ENCODE data around the gene GRM1.
A peak's percentile ranks its signal among the peaks of the same experiment; 100 is the strongest.

The GRM1 gene

DNA sequence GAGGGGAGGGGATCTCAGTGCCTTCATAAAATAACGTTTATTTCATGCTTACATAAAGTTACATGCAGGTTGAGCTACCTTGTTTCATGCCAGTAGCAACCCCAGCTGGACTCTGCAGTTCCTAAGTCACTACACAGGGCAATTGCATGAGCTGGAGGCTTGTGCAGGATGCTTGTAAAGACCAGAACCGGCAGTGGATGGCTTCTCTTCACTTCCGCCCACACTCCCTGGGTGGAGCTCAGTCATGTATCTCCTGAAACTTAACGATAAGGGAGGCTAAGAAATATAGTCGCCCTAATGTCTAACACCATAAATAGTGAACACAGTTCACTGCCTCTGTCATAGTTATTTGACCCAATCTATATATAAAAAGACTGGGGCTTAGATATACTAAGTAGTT is 415.3 kb downstream of the GRM1 start:
- DNase-seq, result peak; percentile 25 to 33

GRCh38 chr6:146445233-146445632 is 416.4 kb downstream of the GRM1 start:
- no peak for DNase-seq

More for the DNA sequence above, 415.3 kb downstream of the GRM1 start:
- TF ChIP-seq POLR2A (IDR thresholded peaks at IDR 0.05; ENCODE audit: low read length), result no peak

DNA sequence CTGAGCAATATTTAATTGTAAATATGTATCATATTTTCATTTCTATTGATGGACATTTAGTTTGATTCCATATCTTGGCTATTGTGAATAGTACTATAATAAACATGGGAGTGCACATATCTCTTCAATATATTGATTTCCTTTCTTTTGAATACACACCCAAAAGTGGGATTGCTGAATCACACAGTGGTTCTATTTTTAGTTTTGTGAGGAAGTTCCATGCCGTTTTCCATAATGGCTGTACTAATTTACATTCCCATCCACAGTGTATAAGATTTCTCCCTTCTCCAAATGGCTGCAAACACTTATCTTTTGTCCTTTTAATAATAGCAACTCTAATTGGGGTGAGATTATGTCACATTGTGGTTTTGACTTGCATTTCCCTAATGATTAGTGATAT is 428.0 kb downstream of the GRM1 start:
- no peak for DNase-seq
- TF ChIP-seq GATA1 (IDR thresholded peaks at IDR 0.05; ENCODE audit: low read depth, low read length), result no peak
- TF ChIP-seq POLR2A (IDR thresholded peaks at IDR 0.05; ENCODE audit: low read length), result no peak

More at GRCh38 chr6:146445233-146445632, 416.4 kb downstream of the GRM1 start:
- TF ChIP-seq POLR2A (IDR thresholded peaks at IDR 0.05; ENCODE audit: low read length) (no peak), GATA1 (IDR thresholded peaks at IDR 0.05; ENCODE audit: low read depth, low read length) (no peak)

DNA sequence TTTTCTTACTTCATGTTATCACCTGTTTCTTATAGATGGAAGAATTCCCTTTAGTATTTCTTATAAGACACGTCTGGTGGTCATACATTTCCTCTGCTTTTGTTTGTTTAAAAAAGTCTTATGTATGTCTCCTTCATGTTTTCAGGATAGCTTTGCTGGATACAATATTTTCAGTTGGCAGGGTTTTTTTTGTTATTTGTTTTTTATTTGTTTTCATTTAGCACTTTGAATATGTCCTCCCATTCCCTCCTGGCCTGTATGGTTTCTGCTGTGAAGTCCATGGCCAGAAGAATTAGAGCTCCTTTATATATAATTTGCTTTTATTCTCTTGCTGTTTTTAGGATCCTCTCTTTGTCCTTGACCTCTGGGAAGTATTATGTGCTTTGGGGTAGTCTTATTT is 432.1 kb downstream of the GRM1 start:
- no peak for TF ChIP-seq POLR2A (IDR thresholded peaks at IDR 0.05; ENCODE audit: low read length)
- no peak for TF ChIP-seq GATA1 (IDR thresholded peaks at IDR 0.05; ENCODE audit: low read depth, low read length)
- DNase-seq, result no peak

DNA sequence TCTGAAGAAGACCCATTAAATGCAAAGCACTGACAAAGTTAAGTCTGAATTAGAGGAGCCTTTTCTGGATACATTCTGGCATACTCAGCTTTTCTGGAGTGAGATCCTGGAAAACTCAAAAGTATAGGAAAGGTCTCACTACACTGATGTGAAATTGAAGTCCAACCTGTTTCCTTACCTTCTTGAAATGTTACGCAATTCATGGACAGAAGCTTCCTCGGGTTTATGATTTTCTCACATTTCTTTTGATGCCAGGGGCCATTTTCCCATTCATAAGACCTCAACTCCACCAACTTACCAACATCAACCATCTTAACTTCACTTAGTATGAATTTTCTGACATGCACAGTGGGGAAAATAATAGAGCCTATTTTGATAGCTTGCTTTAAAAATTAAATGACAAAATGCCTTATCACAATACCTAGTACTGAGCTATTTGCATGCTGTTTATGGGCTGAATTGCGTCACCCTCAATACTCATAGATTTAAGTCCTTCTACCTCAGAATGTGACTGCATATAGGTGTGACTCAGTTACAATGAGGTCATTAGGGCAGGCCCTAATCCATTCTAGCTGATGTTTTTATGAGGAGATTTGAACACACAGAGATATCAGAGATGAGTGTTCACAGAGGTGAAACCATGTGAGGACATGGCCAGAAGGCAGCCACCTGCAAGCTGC is 441.4 kb downstream of the GRM1 start:
- no peak for TF ChIP-seq POLR2A (IDR thresholded peaks at IDR 0.05; ENCODE audit: low read length)
- no peak for TF ChIP-seq GATA1 (IDR thresholded peaks at IDR 0.05; ENCODE audit: low read depth, low read length)
- no peak for DNase-seq

- DNase-seq, result no peak
- TF ChIP-seq POLR2A (IDR thresholded peaks at IDR 0.05; ENCODE audit: low read length) (no peak), GATA1 (IDR thresholded peaks at IDR 0.05; ENCODE audit: low read depth, low read length) (no peak)
Measured at GRCh38 chr6:146472918-146473317, 444.1 kb downstream of the GRM1 start.

GRCh38 chr6:146481527-146481926 is 452.7 kb downstream of the GRM1 start:
- TF ChIP-seq POLR2A (IDR thresholded peaks at IDR 0.05; ENCODE audit: low read length), result no peak
- DNase-seq, result no peak

GRCh38 chr6:146484411-146484810 is 455.5 kb downstream of the GRM1 start:
- DNase-seq, result no peak
- TF ChIP-seq GATA1 (IDR thresholded peaks at IDR 0.05; ENCODE audit: low read depth, low read length) (no peak), POLR2A (IDR thresholded peaks at IDR 0.05; ENCODE audit: low read length) (no peak)

All from erythroblast (primary cell).